OCI-LY3 (cell line): ENCODE data around the gene PGF.

Experiments
- EZH2phosphoT487 ChIP-seq: fragments of 200-600 bp; shearing (Covaris generic); IDR thresholded peaks from 2 replicates; pipeline ENCODE4 v1.6.1; 2018; ENCODE audit warnings: antibody characterized with exemption, mixed run types, low read depth
- TF ChIP-seq, protein P1 (sequence below): fragments of 200-600, 300-600 bp; sonication (generic); IDR thresholded peaks from 2 replicates; pipeline ENCODE4 v1.5.1; 2014; ENCODE audit warnings: antibody characterized with exemption, low read length, low read depth

DNA sequence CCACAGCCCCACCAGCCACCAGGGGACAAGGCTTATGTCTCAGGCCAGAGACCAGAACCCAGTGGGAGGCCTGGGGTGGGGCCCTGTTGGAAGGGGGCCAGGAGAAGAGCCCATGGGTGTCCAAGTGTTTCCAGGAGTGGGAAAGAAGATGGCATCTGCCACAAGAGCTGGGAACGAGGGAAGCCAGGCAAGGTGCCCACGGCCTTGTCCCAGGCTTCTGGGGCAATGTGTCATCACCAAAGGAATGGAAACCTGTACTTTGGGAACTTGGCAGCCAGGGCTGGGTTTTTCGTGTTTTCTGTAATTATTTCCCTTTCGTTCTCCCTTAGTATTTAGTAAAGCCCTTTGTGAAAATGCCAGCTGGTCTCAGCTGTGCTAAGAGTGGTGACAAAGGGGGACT lies 5.3 kb upstream of the PGF start:
- TF ChIP-seq, protein P1, sequence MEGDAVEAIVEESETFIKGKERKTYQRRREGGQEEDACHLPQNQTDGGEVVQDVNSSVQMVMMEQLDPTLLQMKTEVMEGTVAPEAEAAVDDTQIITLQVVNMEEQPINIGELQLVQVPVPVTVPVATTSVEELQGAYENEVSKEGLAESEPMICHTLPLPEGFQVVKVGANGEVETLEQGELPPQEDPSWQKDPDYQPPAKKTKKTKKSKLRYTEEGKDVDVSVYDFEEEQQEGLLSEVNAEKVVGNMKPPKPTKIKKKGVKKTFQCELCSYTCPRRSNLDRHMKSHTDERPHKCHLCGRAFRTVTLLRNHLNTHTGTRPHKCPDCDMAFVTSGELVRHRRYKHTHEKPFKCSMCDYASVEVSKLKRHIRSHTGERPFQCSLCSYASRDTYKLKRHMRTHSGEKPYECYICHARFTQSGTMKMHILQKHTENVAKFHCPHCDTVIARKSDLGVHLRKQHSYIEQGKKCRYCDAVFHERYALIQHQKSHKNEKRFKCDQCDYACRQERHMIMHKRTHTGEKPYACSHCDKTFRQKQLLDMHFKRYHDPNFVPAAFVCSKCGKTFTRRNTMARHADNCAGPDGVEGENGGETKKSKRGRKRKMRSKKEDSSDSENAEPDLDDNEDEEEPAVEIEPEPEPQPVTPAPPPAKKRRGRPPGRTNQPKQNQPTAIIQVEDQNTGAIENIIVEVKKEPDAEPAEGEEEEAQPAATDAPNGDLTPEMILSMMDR = no peak
- no peak for TF ChIP-seq EZH2phosphoT487
